Activated naive CD4-positive, alpha-beta T cell treated with anti-CD3 and anti-CD28 coated beads, Interleukin-2, amount 50 U/mL, for 24 hours (primary cell): ENCODE measurements around the gene CENPB.
"Not testable (repeated sequence)": the region's sequence is repeated elsewhere in the genome, so short reads cannot be mapped to it uniquely, and the experiment has no call there.

Source experiments
- H3K27ac Mint-ChIP-seq: one replicate; pipeline ENCODE4 v1.8.0; 2021; ENCODE audit warnings: mild to moderate bottlenecking, mixed read lengths
- H3K27me3 Mint-ChIP-seq: one replicate; pipeline ENCODE4 v1.8.0; 2021; ENCODE audit warnings: mixed read lengths
- H3K36me3 Mint-ChIP-seq: one replicate; pipeline ENCODE4 v1.8.0; 2021; ENCODE audit warnings: mixed read lengths
- H3K4me1 Mint-ChIP-seq: one replicate; pipeline ENCODE4 v1.8.0; 2021; ENCODE audit warnings: mixed read lengths
- H3K4me3 Mint-ChIP-seq: one replicate; pipeline ENCODE4 v1.8.0; 2021; ENCODE audit warnings: mild to moderate bottlenecking, mixed read lengths
- H3K9me3 Mint-ChIP-seq: one replicate; pipeline ENCODE4 v1.8.0; 2021; ENCODE audit warnings: mixed read lengths

The CENPB gene

GRCh38 chr20:3800256-3800877 is 13.8 kb upstream of the CENPB start:
- Mint-ChIP-seq H3K4me1 (peaks cover 81% of the 10 kb centered on the region), H3K27me3 (no peaks in the 10 kb centered on the region), H3K36me3 (peaks cover 19% of the 10 kb centered on the region), H3K27ac (peak overlapping the region; percentile 88), H3K4me3 (peak overlapping the region; percentile 47), H3K9me3 (no peaks in the 10 kb centered on the region)

GRCh38 chr20:3798908-3799248 is 12.3 kb upstream of the CENPB start:
- peaks cover 73% of the 10 kb centered on the region for H3K4me1 Mint-ChIP-seq

GRCh38 chr20:3798373-3798768 is 11.8 kb upstream of the CENPB start:
- Mint-ChIP-seq H3K4me3 (peak overlapping the region; percentile 90), H3K4me1 (peaks cover 68% of the 10 kb centered on the region), H3K36me3 (peaks cover 8% of the 10 kb centered on the region), H3K27ac (peak overlapping the region; percentile 97), H3K9me3 (no peaks in the 10 kb centered on the region), H3K27me3 (no peaks in the 10 kb centered on the region)

More at GRCh38 chr20:3798908-3799248, 12.3 kb upstream of the CENPB start:
- Mint-ChIP-seq H3K36me3 (peaks cover 13% of the 10 kb centered on the region), H3K27ac (peak overlapping the region; percentile 88), H3K9me3 (no peaks in the 10 kb centered on the region), H3K4me3 (peak overlapping the region; percentile 90), H3K27me3 (no peaks in the 10 kb centered on the region)

GRCh38 chr20:3797592-3798372 is 11.2 kb upstream of the CENPB start:
- Mint-ChIP-seq H3K4me3 (peak overlapping the region; percentile 90), H3K36me3 (peaks cover 4% of the 10 kb centered on the region), H3K27ac (peak overlapping the region; percentile 97), H3K27me3 (no peaks in the 10 kb centered on the region), H3K4me1 (peaks cover 64% of the 10 kb centered on the region), H3K9me3 (no peaks in the 10 kb centered on the region)

GRCh38 chr20:3797226-3797545 is 10.6 kb upstream of the CENPB start:
- peaks cover 2% of the 10 kb centered on the region for H3K36me3 Mint-ChIP-seq
- no peaks in the 10 kb centered on the region for H3K9me3 Mint-ChIP-seq
- H3K4me3 Mint-ChIP-seq: peak overlapping the region; percentile 90
- H3K27ac Mint-ChIP-seq: peak overlapping the region; percentile 97
- H3K27me3 Mint-ChIP-seq: no peaks in the 10 kb centered on the region
- H3K4me1 Mint-ChIP-seq: peaks cover 58% of the 10 kb centered on the region

- Mint-ChIP-seq H3K27me3 (no peaks in the 10 kb centered on the region), H3K4me1 (peaks cover 54% of the 10 kb centered on the region), H3K9me3 (no peaks in the 10 kb centered on the region), H3K4me3 (peak overlapping the region; percentile 90), H3K36me3 (peaks cover 2% of the 10 kb centered on the region), H3K27ac (no peak overlapping the region)
Observed at GRCh38 chr20:3796477-3797225, 10.1 kb upstream of the CENPB start.

GRCh38 chr20:3795511-3796468 is 9.2 kb upstream of the CENPB start, which contains the start of gene CDC25B:
TSS of gene CDC25B (plus strand) at chr20:3796310. CDS start at chr20:3796532, 222 bp downstream.
- Mint-ChIP-seq H3K27me3 (no peaks in the 10 kb centered on the region), H3K36me3 (peaks cover 2% of the 10 kb centered on the region), H3K4me3 (peak within 1 kb of the TSS; percentile 90), H3K4me1 (peaks cover 47% of the 10 kb centered on the region), H3K27ac (peak within 1 kb of the TSS; percentile 91), H3K9me3 (no peaks in the 10 kb centered on the region)

- peak overlapping the region; percentile 90 for H3K4me3 Mint-ChIP-seq
- peaks cover 39% of the 10 kb centered on the region for H3K4me1 Mint-ChIP-seq
- H3K27me3 Mint-ChIP-seq: no peaks in the 10 kb centered on the region
- no peaks in the 10 kb centered on the region for H3K9me3 Mint-ChIP-seq
- peak overlapping the region; percentile 91 for H3K27ac Mint-ChIP-seq
- H3K36me3 Mint-ChIP-seq: peaks cover 2% of the 10 kb centered on the region
Observed at GRCh38 chr20:3794701-3795420, 8.3 kb upstream of the CENPB start.

- not testable (repeated sequence) for H3K27me3 Mint-ChIP-seq, H3K4me3 Mint-ChIP-seq, H3K27ac Mint-ChIP-seq, H3K36me3 Mint-ChIP-seq, H3K9me3 Mint-ChIP-seq
- peaks cover 33% of the 10 kb centered on the region for H3K4me1 Mint-ChIP-seq
Observed at GRCh38 chr20:3794168-3794567, 7.6 kb upstream of the CENPB start.

GRCh38 chr20:3789201-3789600 is 2.7 kb upstream of the CENPB start:
- not testable (repeated sequence) for H3K27me3 Mint-ChIP-seq, H3K36me3 Mint-ChIP-seq, H3K4me3 Mint-ChIP-seq, H3K9me3 Mint-ChIP-seq
- peak overlapping the region; percentile 77 for H3K27ac Mint-ChIP-seq
- H3K4me1 Mint-ChIP-seq: peaks cover 29% of the 10 kb centered on the region

GRCh38 chr20:3788685-3789155 is 2.2 kb upstream of the CENPB start:
- no peaks in the 10 kb centered on the region for H3K27me3 Mint-ChIP-seq
- H3K4me1 Mint-ChIP-seq: peaks cover 29% of the 10 kb centered on the region
- no peaks in the 10 kb centered on the region for H3K9me3 Mint-ChIP-seq
- peaks cover 2% of the 10 kb centered on the region for H3K36me3 Mint-ChIP-seq
- peak overlapping the region; percentile 87 for H3K27ac Mint-ChIP-seq
- peak overlapping the region; percentile 64 for H3K4me3 Mint-ChIP-seq

- Mint-ChIP-seq H3K27ac (no peak overlapping the region), H3K4me1 (peaks cover 34% of the 10 kb centered on the region), H3K27me3 (no peaks in the 10 kb centered on the region), H3K9me3 (no peaks in the 10 kb centered on the region), H3K36me3 (peaks cover 4% of the 10 kb centered on the region), H3K4me3 (peak overlapping the region; percentile 75)
Observed at GRCh38 chr20:3787324-3788014, 929 bp upstream of the CENPB start.

GRCh38 chr20:3786126-3786484 is 435 bp downstream of the CENPB start:
- peak overlapping the region; percentile 59 for H3K27ac Mint-ChIP-seq
- peaks cover 44% of the 10 kb centered on the region for H3K4me1 Mint-ChIP-seq
- peaks cover 4% of the 10 kb centered on the region for H3K36me3 Mint-ChIP-seq
- peak overlapping the region; percentile 85 for H3K4me3 Mint-ChIP-seq
- no peaks in the 10 kb centered on the region for H3K9me3 Mint-ChIP-seq
- H3K27me3 Mint-ChIP-seq: no peaks in the 10 kb centered on the region
